HG02870 (cell line): ENCODE measurements around the gene HELLS.
"Not testable (repeated sequence)": the region's sequence is repeated elsewhere in the genome, so short reads cannot be mapped to it uniquely, and the experiment has no call there.

Experiments used
- ATAC-seq: cut with Tn5 transposase; IDR thresholded peaks from one replicate; pipeline ENCODE4 v1.9.1; 2021; ENCODE audit warnings: mild to moderate bottlenecking, moderate library complexity; ENCODE audit not compliant: unreplicated experiment

Gene HELLS

DNA sequence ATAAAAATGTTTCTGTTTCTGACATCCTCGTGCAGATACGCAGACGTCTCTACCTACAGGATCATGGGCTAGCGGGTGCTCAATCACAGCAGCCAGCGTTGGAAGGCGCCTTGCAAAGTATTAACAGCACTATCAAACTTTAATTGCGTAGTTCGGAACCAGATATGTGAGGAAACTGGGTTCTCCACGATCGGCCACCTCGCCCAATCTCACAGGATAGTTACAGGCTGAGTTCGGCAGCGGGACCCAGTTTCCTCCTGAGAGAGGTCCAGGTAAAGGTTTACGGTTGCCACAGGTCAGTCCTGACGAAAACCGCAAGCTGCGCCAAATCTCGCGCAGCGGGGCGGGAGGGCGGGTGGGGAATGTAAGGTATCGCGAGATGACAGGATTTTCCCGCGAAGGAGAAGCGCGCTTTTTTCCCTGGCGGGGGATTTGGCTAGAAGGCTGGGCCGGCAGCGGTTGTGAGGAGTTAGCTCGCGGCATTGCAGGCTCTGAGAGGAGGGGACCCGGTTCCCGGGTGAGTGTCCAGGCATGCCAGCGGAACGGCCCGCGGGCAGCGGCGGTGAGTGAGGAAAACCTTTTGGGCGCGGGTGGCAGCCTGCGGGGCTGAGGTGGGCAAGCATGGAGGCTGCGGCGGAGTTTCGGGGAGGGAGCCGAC lies at the start of gene HELLS:
TSS of gene HELLS (plus strand) at position 398 of the 658 bp plus-strand sequence. CDS start at position 532, 134 bp downstream.
- peak; percentile 69 for ATAC-seq

DNA sequence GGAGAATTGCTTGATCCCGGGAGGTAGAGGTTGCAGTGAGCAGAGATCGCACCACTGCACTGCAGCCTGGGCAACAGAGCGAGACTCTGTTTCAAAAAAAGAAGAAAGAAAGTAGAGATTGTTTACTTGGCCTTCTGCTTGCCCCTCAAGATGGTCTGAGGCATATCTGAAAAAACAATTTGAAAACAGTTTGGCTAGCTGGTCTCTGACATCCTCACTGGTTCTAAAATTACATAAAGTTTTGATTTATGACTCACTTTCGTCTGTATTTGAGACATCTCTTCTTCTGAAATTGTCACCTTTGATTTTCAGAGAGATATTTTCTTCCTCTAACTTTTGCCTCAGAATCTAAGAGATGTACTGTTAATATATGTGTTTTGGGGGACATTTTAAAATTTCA lies 49.6 kb upstream of the HELLS start:
- peak; percentile 88 for ATAC-seq

GRCh38 chr10:94496646-94497045 lies 48.9 kb upstream of the HELLS start:
- ATAC-seq = no peak

DNA sequence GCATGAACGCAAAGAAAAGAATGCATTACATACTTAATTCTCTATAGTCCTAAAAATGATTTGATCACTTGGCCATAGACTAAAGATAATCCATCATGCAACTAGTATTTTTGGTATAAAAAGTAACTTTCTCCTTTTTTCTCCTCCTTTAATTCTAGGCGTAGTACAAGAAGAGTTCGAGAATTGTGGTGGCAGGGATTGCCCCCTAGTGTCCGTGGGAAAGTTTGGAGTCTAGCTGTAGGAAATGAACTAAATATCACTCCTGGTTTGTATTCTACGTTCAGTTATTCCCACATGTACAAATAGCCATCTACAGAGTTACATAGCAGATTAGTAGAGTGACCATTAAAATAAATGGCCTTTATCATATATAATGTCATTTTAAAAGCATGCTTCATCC lies 45.5 kb upstream of the HELLS start:
- ATAC-seq = no peak

DNA sequence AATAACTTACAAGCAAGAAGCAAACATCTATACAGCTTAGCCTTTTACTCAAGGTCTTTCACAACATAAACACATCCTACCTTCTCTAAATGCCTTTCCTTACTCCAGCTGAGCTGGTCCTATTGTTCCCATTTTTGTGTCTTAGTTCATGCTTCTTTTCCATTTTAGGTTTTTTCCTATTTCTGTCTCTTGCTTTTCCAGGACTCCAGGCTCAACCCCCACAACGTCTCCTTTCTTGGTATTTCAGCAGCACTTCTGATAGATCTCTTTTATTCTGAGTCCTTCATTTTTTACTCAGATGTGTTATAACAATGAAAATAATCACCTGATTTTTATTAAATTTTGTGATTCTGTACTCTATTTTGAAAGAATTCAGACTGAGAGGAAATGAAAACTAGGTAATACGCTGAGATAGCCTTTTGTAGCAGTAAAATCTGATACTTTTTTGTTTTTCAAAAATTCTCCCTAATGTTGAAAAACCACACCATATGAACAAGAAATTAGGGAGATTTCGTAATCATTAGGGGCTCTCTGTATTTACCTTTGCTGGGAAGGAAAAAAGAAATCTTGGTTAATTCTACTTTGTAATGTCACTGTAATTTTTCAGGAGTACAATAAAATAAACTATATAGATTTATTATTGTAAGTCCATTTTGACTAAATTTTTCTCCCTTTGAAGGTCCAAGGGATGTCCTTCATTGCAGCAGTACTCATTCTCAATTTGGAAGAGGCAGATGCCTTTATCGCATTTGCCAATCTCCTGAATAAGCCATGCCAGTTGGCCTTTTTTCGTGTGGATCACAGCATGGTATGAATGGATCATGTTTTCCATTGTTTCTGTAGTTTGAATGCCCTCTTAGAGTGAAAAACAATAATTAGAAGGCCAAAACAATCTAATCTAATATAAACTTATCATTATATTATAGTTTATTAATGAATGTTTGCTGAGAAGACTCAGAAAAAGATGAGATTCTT lies 24.0 kb upstream of the HELLS start:
- no peak for ATAC-seq

GRCh38 chr10:94524146-94524545 lies 21.4 kb upstream of the HELLS start:
- no peak for ATAC-seq

- ATAC-seq = no peak
Observed at GRCh38 chr10:94524711-94525110, 20.9 kb upstream of the HELLS start.

DNA sequence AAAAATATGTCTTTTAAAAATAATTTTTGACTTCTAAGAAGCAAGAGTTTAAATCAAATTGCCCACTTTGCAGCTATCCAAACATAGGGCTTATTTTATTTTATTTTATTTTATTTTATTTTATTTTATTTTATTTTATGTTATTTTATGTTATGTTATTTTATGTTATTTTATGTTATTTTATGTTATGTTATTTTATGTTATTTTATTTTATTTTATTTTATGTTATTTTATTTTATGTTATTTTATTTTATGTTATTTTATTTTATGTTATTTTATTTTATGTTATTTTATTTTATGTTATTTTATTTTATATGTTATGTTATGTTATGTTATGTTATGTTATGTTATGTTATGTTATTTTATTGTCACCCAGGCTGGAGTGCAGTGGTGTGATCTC lies 14.0 kb upstream of the HELLS start:
- not testable (repeated sequence) for ATAC-seq

DNA sequence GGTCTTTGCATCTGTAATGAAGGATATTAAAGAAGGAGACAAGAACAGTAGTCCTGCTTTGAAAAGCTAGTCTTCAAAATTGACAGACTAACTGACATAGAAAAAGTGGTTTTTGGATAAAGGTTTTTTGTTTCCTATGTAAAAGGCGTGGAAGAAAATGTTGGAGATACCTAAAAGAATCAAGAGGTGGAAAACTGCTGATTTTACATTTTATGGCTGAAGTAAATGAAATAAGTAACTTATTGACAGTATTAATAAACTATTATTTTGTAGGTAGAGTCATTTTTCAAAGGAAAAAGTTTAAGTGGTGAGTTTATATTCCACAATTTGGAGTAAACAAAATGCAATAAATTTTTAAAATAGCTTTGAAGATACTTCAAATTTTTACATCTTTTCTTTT lies 12.6 kb upstream of the HELLS start:
- no peak for ATAC-seq

DNA sequence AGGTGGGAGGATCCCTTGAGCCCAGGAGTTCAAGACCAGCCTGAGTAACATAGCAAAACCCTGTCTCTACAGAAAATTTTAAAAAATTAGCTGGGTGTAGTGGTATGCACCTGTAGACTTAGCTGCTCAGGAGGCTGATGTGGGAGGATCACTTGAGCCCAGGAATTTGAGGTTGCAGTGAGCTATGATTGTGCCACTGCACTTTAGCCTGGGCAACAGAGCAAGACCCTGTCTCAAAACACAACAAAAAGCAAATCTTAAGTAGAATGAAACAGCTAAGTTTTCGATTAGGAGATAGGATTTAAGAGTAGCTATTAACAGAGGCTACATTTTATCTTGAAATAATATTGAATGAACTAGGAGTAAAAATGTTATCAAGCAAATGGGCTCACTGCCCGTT lies 3.3 kb upstream of the HELLS start:
- ATAC-seq = not testable (repeated sequence)

DNA sequence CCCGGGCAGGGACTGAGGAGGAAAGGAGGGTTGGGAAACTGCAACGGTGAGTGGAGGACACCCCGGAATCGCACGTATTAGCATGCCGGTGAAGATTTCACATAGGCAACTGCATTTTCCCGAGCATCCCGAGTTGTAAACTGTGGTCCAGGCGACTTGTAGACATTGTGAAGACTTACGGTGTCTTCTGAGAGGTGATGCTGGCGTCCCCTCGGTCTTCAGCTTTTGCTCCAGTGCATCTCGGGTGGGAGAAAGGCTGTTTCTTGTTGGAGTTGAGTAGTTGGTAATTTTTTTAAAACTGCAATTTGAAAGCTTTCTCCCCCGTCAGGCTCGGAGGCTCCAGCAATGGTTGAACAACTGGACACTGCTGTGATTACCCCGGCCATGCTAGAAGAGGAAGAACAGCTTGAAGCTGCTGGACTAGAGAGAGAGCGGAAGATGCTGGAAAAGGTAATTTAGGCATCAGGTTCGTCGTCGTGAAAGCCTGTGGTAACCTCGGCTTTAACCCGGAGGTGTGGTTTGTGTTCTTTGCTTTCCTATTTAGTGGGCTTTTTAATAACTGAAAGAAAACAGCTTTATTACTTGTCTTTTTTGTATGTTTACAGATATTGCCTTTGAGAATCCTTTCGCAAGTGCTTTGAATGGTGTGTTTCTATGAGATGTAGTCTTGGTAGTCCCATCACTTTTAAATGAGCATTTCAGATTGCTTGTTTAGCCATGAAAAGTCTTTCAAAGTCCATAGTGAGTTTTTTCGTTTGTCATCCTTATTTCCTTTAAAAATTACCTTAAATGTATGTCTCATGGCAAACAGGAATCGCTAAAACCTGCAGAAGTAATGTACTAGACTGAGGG lies 687 bp downstream of the HELLS start:
- ATAC-seq = no peak

- no peak for ATAC-seq
Observed at GRCh38 chr10:94546901-94547185, 1.3 kb downstream of the HELLS start.

DNA sequence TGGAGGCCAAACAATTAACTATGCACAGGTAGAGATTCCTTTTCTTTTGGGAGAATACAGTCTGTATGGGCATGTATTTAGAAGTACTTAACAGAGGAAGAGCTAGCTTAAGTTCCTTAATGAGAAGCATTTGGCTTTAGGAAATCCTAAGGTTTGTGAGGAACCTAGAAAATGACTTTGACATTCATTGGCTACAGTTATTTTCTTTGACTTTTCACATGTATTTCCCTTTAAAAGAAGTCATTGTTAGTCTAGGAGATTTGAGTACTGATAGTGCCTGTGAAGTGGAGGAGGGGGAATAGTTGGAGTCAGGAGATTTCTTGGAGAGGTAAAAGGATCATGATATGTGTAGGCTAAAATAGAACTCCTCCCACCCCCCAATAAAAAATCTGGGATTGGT lies 3.6 kb downstream of the HELLS start:
- ATAC-seq = no peak

DNA sequence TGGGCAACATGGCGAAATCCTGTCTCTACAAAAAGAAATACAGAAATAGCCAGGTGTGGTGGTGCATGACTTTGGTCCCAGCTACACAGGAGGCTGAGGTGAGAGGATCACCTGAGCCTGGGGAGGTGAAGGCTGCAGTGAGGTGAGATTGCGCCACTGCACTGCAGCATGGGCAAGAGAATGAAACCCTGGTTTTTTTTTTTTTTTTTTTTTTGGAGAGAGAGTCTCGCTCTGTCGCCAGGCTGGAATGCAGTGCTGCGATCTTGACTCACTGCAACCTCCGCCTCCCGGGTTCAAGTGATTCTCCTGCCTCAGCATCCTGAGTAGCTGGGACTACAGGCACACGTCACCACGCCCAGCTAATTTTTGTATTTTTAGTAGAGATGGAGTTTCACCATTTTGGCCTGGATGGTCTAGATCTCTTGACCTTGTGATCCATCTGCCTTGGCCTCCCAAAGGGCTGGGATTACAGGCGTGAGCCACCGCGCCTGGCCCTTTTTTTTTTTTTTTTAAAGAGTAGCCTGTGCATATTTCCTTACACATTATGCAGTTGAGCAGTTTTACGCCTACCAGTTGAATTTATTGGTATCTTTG lies 22.2 kb downstream of the HELLS start:
- not testable (repeated sequence) for ATAC-seq

GRCh38 chr10:94571081-94571480 lies 25.5 kb downstream of the HELLS start:
- no peak for ATAC-seq

DNA sequence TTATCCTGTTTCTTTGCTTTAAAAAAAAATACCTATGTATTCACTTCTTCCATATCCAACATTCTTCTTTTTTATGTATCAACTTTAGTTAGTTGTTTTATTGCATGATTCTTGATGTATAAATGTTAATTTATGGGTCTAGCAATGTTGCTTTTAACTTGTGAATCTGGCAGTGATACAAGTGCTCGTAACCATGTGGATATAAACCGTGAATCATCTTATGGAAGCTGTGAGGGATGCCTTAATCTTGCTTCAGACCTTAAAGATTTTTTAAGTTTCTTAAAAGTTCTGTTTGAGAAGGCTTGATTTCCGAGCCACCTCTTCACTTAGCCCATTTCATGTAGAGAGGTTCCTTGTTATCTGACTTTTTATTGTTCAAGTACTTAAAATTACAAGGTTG lies 25.9 kb downstream of the HELLS start:
- no peak for ATAC-seq

DNA sequence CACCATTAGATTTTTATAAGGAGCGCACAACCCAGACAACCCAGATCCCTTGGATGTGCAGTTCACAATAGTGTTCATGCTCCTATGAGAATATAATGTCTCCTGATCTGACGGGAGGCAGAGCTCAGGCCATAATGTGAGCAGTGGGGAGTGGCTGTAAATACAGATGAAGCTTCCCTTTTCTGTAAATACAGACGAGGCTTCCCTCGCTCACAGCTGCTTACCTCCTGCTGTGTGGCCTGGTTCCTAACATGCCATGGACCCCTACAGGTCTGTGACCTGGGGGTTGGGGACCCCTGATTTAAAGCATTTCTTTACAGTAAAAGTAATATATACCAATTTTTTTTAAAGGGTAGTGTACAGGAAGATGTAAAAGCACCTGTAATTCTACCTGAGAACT lies 33.2 kb downstream of the HELLS start:
- no peak for ATAC-seq

GRCh38 chr10:94583124-94583523 lies 37.5 kb downstream of the HELLS start:
- no peak for ATAC-seq

- peak; percentile 96 for ATAC-seq
Observed at GRCh38 chr10:94591461-94592205, 46.0 kb downstream of the HELLS start.
